Nephron progenitor cell (in vitro differentiated cells): Measurements from ENCODE around the gene PRR23E.

Experiments
- DNase-seq: peaks from one replicate; pipeline ENCODE4 v3.0.0; 2021
- H3K27ac Mint-ChIP-seq: 2 replicates; pipeline ENCODE4 v1.8.0; 2021; ENCODE audit warnings: mild to moderate bottlenecking, moderate library complexity, mixed read lengths
- H3K27me3 Mint-ChIP-seq: 2 replicates; pipeline ENCODE4 v1.8.0; 2021; ENCODE audit warnings: mild to moderate bottlenecking, low read depth, mixed read lengths; ENCODE audit not compliant: poor library complexity
- H3K36me3 Mint-ChIP-seq: 2 replicates; pipeline ENCODE4 v1.8.0; 2021; ENCODE audit warnings: low read depth, mixed read lengths
- H3K4me1 Mint-ChIP-seq: 2 replicates; pipeline ENCODE4 v1.8.0; 2021; ENCODE audit warnings: mixed read lengths
- H3K4me3 Mint-ChIP-seq: 2 replicates; pipeline ENCODE4 v1.8.0; 2021; ENCODE audit warnings: mild to moderate bottlenecking, moderate library complexity, mixed read lengths
- H3K9me3 Mint-ChIP-seq: 2 replicates; pipeline ENCODE4 v1.8.0; 2021; ENCODE audit warnings: mild to moderate bottlenecking, moderate library complexity, mixed read lengths
- CTCF ChIP-seq: fragments of 200-600 bp; sonication (generic); IDR thresholded peaks from 2 replicates; pipeline ENCODE4 v1.5.0; 2021; ENCODE audit warnings: antibody characterized with exemption

Gene PRR23E

DNA sequence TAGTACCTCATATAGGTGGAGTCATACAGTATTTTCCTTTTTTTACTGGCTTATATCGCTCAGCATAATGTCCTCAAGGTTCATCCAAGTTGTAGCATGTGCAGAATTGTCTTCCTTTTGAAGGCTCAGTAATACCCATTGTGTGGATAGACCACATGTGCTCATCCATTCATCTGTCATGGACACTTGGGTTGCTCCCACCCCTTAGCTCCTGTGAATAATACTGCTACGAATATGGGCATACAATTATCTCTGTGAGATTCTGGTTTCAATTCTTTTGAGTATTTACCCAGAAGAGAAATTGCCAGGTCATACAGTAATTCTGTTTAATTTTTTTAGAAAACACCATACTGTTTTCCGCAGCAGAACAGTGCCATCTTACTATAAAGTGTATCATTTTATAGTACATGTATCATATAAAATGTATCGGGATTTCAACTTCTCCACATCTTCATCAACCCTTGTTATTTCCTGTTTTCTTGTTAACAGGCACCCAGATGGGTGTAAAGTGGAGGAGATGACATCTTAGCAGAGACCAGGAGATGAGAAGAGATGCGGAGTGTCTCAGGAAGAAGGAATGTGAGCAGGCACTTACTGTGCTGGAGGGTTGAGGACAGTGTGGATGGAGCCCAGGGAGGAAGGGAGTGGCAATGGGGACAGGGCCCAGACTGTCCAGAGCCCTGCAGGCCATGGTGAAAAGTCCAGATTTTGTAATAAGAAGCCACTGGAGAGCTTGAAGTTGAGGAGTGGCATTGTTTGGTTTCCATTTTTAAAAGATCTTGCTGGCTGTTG lies 27.0 kb upstream of the PRR23E start:
- Mint-ChIP-seq H3K36me3 (no peaks in the 10 kb centered on the region), H3K9me3 (no peaks in the 10 kb centered on the region), H3K27me3 (peaks cover 60% of the 10 kb centered on the region), H3K4me1 (peaks cover 30% of the 10 kb centered on the region), H3K4me3 (no peak overlapping the region), H3K27ac (no peak overlapping the region)
- no peak for TF ChIP-seq CTCF
- no peak for DNase-seq

- no peak for TF ChIP-seq CTCF
- Mint-ChIP-seq H3K4me3 (no peak overlapping the region), H3K27me3 (peaks cover 58% of the 10 kb centered on the region), H3K27ac (no peak overlapping the region), H3K9me3 (no peaks in the 10 kb centered on the region), H3K36me3 (no peaks in the 10 kb centered on the region), H3K4me1 (peaks cover 37% of the 10 kb centered on the region)
- DNase-seq = no peak
Measured at GRCh38 chr3:127166501-127167065, 26.3 kb upstream of the PRR23E start.

GRCh38 chr3:127167315-127168043 lies 25.5 kb upstream of the PRR23E start:
- DNase-seq = no peak
- no peak overlapping the region for H3K4me3 Mint-ChIP-seq
- H3K9me3 Mint-ChIP-seq = no peaks in the 10 kb centered on the region
- H3K27me3 Mint-ChIP-seq = peaks cover 58% of the 10 kb centered on the region
- TF ChIP-seq CTCF = no peak
- no peak overlapping the region for H3K27ac Mint-ChIP-seq
- no peaks in the 10 kb centered on the region for H3K36me3 Mint-ChIP-seq
- H3K4me1 Mint-ChIP-seq = peaks cover 46% of the 10 kb centered on the region

DNA sequence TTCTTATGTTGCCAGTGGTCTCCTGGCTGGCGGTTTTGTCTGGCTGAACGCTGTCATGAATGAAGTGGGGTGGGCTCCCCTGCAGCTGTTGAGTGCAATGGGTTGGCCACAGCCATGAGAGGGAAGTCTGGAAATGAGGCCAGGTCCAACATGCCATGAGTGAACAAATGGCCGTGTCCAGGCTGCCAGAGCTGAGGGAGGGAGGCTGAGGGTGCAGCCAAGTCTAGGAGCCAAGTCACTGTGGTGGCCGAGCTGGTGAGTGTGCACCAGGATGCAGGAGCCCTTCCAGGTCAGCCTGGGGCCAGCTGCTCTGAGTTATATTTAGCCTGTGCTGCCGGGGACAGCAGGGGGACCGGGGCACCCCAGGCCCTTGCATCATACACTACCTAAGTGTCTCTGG lies 24.7 kb upstream of the PRR23E start:
- Mint-ChIP-seq H3K36me3 (no peaks in the 10 kb centered on the region), H3K4me1 (peaks cover 53% of the 10 kb centered on the region), H3K27ac (no peak overlapping the region), H3K27me3 (peaks cover 54% of the 10 kb centered on the region), H3K4me3 (no peak overlapping the region), H3K9me3 (no peaks in the 10 kb centered on the region)
- TF ChIP-seq CTCF = no peak
- no peak for DNase-seq

- no peaks in the 10 kb centered on the region for H3K36me3 Mint-ChIP-seq
- TF ChIP-seq CTCF = no peak
- H3K27me3 Mint-ChIP-seq = peaks cover 47% of the 10 kb centered on the region
- H3K27ac Mint-ChIP-seq = no peak overlapping the region
- peaks cover 76% of the 10 kb centered on the region for H3K4me1 Mint-ChIP-seq
- DNase-seq = peak; percentile 42
- peak overlapping the region; percentile 40 for H3K4me3 Mint-ChIP-seq
- no peaks in the 10 kb centered on the region for H3K9me3 Mint-ChIP-seq
Measured at GRCh38 chr3:127170814-127171213, 22.1 kb upstream of the PRR23E start.
